Stimulated activated CD8-positive, alpha-beta memory T cell treated with anti-CD3 and anti-CD28 coated beads, Interleukin-12 subunit alpha, Interleukin-12 subunit beta, amount 100 ng/mL, for 4 hours (primary cell): ENCODE measurements around the gene CYGB.

Experiments
- DNase-seq: peaks from one replicate; pipeline ENCODE4 v3.0.0-alpha.2; 2020; ENCODE audit warnings: low read depth

Gene CYGB

DNA sequence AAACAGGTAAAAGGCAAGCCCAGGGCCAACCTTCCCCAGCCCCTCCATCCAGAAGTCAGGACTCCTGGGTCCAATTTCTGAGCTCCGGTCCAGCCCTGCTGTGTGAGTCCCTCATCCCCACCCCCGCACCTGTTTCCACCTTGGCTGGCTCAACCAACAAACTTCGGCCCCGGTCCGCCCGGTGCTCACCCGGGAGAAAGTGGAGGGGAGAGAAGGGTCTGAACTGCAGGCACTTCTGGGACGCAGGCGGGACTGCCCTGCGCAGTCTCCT lies 36.8 kb downstream of the CYGB start:
- no peak for DNase-seq

GRCh38 chr17:76500074-76500746 lies 37.3 kb downstream of the CYGB start:
- no peak for DNase-seq

DNA sequence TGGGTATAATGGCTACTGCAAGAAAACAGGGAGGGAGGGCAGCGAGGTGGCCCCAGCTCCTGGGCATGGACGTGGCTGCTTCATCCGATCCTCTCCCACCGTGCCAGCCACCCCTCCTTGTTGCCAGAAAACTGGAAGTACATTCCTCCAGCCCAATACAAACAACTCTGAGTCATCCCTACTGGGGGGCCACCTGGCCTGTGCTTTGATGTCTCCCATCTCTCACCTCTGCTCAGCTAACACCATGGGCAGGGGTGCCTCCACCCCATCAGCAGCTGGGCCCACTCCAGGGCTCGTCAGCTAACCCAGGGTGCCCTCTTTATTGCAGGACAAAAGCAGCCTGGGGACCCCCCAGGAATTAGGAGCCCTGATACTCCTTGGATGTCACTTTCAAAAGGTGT lies 38.2 kb downstream of the CYGB start:
- no peak for DNase-seq

- DNase-seq, result no peak
Observed at GRCh38 chr17:76498876-76499251, 38.6 kb downstream of the CYGB start.

DNA sequence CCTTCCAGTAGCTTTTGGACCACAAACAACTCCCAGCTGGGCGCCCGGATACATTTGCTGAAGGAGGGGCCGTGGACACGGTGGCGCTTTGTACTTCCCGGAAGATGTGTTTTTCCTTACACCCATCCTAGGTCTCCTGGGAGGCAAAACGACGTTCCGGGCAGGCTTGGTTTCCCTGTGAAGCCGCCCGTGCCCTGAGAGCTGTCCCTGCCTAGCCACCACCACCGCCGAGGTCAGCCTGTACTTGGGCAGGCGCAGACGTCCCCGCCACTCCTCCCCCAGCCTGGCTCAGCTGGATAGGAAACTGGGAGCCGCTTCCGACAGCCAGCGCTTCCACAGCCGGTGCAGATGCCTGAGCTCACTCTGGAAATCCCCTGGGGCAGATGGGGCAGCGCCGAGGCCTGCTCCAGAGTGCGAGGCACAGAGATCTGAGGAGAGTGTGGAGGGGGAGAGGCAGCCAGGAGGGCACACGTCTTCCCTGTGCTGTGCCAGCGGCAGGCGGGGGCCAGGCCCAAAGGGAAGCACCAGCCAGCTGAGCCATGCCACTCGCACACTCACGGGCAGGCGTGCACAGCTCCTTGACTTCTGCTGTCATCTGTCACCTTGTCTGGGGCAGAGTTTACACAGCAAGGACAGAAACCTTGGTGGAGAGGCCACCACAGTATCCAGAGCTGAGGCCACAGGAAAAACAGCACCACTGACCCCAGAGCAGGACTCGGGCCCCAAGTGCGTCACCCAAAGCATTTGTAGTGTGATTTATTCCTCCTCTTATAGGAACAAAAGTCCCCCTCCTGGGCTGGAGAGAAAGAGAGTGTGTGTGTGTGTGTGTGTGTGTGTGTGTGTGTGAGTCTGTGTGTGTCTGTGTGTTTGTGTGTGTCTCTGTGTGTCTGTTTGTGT lies 39.3 kb downstream of the CYGB start:
- no peak for DNase-seq

DNA sequence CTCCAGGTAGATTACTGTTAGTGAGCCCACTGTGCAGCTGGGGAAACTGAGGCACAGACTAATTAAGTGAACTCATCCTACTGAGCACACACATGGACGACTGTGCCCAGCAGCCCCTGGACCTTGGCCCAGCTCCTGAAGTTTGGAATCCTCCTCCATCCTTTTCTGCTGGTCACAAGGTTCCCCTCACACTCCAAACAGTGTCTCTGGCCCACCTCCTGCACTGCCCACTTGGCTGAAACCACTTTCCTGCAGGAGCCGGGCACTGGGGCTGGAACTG lies 39.9 kb downstream of the CYGB start:
- no peak for DNase-seq

- DNase-seq, result no peak
Observed at GRCh38 chr17:76496464-76496863, 41.0 kb downstream of the CYGB start.

- DNase-seq, result no peak
Observed at GRCh38 chr17:76495663-76496400, 41.7 kb downstream of the CYGB start.

- no peak for DNase-seq
Observed at GRCh38 chr17:76493505-76494167, 43.9 kb downstream of the CYGB start.

DNA sequence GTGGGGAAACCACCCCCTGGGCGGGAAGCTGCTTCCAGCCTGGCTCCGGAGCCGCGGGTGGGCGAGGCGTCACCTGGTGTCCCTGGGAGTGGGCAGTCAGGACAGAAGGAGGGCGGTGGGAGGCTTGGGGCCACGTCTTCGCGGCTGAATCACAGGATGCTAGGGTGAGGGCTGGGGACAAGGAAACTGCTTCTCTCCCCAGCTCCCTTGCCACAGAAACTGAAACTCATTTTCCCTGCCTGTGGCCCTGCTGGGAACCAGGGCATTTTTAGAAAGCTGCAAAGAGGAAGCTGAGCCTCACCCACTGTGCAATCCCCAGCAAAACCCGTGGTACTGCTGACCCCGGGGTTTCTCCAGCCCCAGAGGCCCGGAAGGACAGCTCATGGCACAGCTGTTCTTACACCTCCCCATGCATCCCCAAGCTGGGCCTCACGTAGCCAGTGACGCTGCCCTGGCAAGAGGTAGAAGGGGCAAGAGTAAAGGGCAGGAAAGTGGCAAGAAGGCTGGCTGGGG lies 44.5 kb downstream of the CYGB start:
- DNase-seq, result peak; percentile 35

- no peak for DNase-seq
Observed at GRCh38 chr17:76492123-76492988, 45.2 kb downstream of the CYGB start.

- no peak for DNase-seq
Observed at GRCh38 chr17:76491271-76492122, 46.0 kb downstream of the CYGB start.

- DNase-seq, result no peak
Observed at GRCh38 chr17:76490112-76490710, 47.3 kb downstream of the CYGB start.

DNA sequence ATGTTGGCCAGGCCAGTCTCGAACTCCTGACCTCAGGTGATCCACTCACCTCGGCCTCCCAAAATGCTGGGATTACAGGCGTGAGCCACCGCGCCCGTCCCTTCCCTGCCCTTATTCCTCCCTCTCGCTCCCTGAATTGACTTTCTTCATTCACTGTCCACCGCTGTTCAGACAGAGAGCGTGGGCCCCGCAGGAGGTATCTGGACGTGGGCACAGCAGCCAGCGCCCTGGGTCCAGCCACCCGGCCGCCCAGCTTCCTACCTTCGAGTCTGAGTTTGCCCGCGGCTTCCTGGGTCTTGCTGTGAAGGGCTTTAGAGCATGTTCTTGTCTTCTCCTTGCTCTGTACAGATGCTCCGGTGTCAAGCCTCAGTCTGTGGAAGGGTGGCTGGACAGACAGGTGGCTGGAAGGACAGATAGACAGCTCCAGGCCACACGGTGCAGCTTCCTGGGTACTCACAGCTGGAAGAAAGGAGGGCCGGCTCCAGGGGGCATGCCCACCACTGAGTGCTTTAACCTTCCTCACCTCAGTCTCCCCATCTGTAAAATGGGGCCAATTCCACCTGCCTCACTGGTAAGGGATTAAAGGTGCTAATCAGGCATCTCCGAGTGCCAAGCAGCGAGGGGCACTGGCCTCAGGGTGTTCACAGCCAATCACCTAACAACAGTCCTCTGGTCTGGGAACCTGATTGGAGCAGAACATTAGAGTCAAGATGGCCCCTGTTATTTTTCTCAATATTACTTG lies 49.9 kb downstream of the CYGB start:
- DNase-seq, result no peak

GRCh38 chr17:76485569-76485968 lies 51.9 kb downstream of the CYGB start:
- no peak for DNase-seq

GRCh38 chr17:76484228-76484725 lies 53.2 kb downstream of the CYGB start:
- DNase-seq, result no peak

- no peak for DNase-seq
Observed at GRCh38 chr17:76481071-76481655, 56.3 kb downstream of the CYGB start.

DNA sequence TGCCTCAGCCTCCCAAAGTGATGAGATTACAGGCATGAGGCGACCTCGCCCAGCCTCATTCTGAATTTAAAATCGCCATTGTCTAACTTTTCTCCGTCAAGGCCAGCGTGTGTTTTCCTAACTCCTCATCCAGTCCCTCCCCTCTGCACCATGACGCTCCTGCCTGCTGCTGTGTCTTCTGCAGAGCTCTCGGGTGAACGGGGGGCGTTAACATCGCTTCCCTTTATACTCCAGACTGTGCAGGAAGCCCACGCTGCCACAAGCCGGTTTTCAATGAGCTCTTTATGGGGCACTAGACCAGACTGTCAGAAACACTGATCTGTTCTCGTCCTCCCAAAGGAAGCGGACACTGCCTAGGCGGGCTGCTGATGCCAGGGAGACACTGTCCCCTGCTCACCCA lies 56.9 kb downstream of the CYGB start:
- DNase-seq, result no peak

GRCh38 chr17:76479515-76480060 lies 57.9 kb downstream of the CYGB start:
- no peak for DNase-seq
